ENCODE results near the gene SORBS1. TPM values are rescaled to one million over a fixed set of nuclear protein-coding genes. Genes with fewer than 3 reads are reported as not detected.

The SORBS1 gene
- polyA plus RNA-seq, 1 experiment, result 0.40 TPM

GRCh38 chr10:95558593-95559320, 2.4 kb downstream of the SORBS1 start:
- Histone ChIP-seq H3K27me3 (ENCODE audit: control insufficient read depth, insufficient read depth, low read length) (peaks cover 18% of the 10 kb centered on the region), H3K9me3 (ENCODE audit: control insufficient read depth, insufficient read depth, low read length) (no peaks in the 10 kb centered on the region; the same call in 1 of the 2 replicates), H3K27ac (ENCODE audit: low read depth, low read length) (no peak overlapping the region), H3K4me3 (ENCODE audit: low read depth, low read length) (no peak overlapping the region)
- ChIA-PET CTCF (no interaction called here), POLR2A (no interaction called here)
- TF ChIP-seq, protein P1, sequence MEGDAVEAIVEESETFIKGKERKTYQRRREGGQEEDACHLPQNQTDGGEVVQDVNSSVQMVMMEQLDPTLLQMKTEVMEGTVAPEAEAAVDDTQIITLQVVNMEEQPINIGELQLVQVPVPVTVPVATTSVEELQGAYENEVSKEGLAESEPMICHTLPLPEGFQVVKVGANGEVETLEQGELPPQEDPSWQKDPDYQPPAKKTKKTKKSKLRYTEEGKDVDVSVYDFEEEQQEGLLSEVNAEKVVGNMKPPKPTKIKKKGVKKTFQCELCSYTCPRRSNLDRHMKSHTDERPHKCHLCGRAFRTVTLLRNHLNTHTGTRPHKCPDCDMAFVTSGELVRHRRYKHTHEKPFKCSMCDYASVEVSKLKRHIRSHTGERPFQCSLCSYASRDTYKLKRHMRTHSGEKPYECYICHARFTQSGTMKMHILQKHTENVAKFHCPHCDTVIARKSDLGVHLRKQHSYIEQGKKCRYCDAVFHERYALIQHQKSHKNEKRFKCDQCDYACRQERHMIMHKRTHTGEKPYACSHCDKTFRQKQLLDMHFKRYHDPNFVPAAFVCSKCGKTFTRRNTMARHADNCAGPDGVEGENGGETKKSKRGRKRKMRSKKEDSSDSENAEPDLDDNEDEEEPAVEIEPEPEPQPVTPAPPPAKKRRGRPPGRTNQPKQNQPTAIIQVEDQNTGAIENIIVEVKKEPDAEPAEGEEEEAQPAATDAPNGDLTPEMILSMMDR (IDR thresholded peaks at IDR 0.05; ENCODE audit: low read depth, low read length), result no peak
- no peak for DNase-seq (ENCODE audit: low read depth, low spot score)

GRCh38 chr10:95556994-95557767, 4.0 kb downstream of the SORBS1 start:
- Histone ChIP-seq H3K9me3 (ENCODE audit: control insufficient read depth, insufficient read depth, low read length) (no peaks in the 10 kb centered on the region; the same call in 1 of the 2 replicates), H3K27ac (ENCODE audit: low read depth, low read length) (no peak overlapping the region), H3K27me3 (ENCODE audit: control insufficient read depth, insufficient read depth, low read length) (peaks cover 18% of the 10 kb centered on the region), H3K4me3 (ENCODE audit: low read depth, low read length) (no peak overlapping the region)
- CTCF ChIA-PET, result interaction anchor here (0.7 kb wide), 1 partner anchor 69 kb away, joined by 6 read pairs; no protein-coding TSS in a partner anchor
- POLR2A ChIA-PET, result no interaction called here
- TF ChIP-seq, protein P1 (IDR thresholded peaks at IDR 0.05; ENCODE audit: low read depth, low read length), result no peak
- DNase-seq (ENCODE audit: low read depth, low spot score), result no peak

GRCh38 chr10:95553674-95554073, 7.5 kb downstream of the SORBS1 start:
- Histone ChIP-seq H3K27me3 (ENCODE audit: control insufficient read depth, insufficient read depth, low read length) (peaks cover 5% of the 10 kb centered on the region), H3K9me3 (ENCODE audit: control insufficient read depth, insufficient read depth, low read length) (no peaks in the 10 kb centered on the region), H3K4me3 (ENCODE audit: low read depth, low read length) (no peak overlapping the region), H3K27ac (ENCODE audit: low read depth, low read length) (no peak overlapping the region)
- CTCF ChIA-PET, result interaction anchor here (0.6 kb wide), 1 partner anchor 151 kb away, joined by 7 read pairs; no protein-coding TSS in a partner anchor
- POLR2A ChIA-PET, result no interaction called here
- no peak for DNase-seq (ENCODE audit: low read depth, low spot score)
- TF ChIP-seq, protein P1 (IDR thresholded peaks at IDR 0.05; ENCODE audit: low read depth, low read length), result no peak

- ChIA-PET CTCF (no interaction called here), POLR2A (no interaction called here)
- TF ChIP-seq, protein P1 (IDR thresholded peaks at IDR 0.05; ENCODE audit: low read depth, low read length), result no peak
- H3K9me3 ChIP-seq (ENCODE audit: control insufficient read depth, insufficient read depth, low read length), result no peaks in the 10 kb centered on the region
- no peak for DNase-seq (ENCODE audit: low read depth, low spot score)
- H3K27ac ChIP-seq (ENCODE audit: low read depth, low read length), result no peak overlapping the region
- H3K4me3 ChIP-seq (ENCODE audit: low read depth, low read length), result no peak overlapping the region
- peaks cover 3% of the 10 kb centered on the region for H3K27me3 ChIP-seq (ENCODE audit: control insufficient read depth, insufficient read depth, low read length)
Measured at GRCh38 chr10:95552679-95553342, 8.4 kb downstream of the SORBS1 start.
